ENCODE data around the gene ANKS6.
A peak's percentile ranks its signal among the peaks of the same experiment; 100 is the strongest.

Gene ANKS6

DNA sequence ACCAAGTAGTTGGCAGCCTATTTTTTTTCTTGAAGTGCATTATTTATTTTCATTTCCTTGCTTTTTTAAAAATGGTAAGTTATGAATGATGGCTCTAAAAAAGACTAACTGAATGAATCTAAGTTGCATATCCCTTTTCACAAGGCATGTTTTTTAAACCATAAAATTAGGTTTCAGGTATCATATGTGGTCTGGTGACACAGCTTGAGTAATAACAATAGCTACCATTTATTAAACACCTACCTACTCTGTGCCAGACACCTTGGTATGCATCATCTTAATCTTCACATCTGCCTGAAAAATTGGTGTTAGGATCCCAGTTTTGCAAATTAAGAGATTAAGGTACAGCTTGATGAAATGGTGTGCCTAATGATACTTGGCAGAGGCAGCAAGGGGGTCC is 83.4 kb downstream of the ANKS6 start:
- no peak for DNase-seq (ENCODE audit: low spot score in 2 of 2)
- no peak overlapping the region for H3K4me3 ChIP-seq
- in situ Hi-C loops (cut with MboI; ENCODE audit: low sequenced_read_pairs), result no loop called here
- H3K27me3 ChIP-seq (ENCODE audit: low read depth), result peaks cover 12% of the 10 kb centered on the region
- no peaks in the 10 kb centered on the region for H3K9me3 ChIP-seq
- H3K36me3 ChIP-seq (replicated peaks), result no peaks in the 10 kb centered on the region
- no peaks in the 10 kb centered on the region for H3K4me1 ChIP-seq

DNA sequence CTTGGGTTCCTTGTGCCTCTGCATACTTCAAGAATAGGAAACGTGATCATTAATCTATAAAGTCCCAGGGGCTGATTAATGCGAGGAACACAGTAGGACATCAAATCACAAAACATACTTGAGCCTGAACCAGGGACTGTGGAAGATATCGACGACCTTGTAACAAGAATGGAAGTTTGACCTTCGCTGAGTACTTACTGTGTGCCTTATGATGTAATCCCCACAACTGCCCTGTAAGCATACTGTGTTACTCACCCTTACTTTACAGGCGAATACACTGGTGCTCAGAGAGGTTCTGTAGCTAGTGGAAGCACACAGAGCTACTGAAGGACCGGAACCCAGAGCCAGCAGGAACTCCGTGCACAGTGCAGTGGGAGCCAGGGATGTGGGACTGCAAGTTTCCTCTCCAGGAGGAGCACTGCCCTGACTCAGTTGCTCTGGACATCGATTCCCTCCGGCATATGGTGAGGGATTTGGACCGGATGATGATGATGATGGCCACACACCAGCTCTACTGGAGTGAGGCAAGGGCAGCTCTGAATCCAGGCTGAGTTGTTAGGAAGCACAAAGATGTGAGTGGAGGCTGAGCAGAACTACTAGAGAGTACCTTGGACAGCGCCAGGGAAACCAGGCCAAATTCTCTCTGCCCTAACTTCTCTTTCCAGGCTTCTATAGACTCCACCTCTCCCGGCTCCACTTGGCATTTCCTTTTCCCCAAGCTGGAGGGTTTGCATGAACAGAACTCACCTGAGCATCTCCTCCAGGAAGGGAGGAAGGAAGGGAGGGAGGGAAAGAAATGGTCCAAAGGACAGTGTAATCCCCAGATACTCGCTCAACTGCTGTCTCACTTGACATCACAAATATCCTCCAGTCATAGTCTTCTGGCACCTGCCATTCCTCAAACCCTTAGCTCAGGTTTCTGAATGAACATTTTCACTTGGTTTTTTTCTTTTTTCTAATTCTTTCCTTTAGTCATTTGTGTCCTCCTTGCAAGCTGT is 86.1 kb downstream of the ANKS6 start:
- no peak for DNase-seq (ENCODE audit: low spot score in 2 of 2)
- in situ Hi-C loops (cut with MboI; ENCODE audit: low sequenced_read_pairs), result no loop called here
- Histone ChIP-seq H3K9me3 (no peaks in the 10 kb centered on the region), H3K4me3 (no peak overlapping the region), H3K27me3 (ENCODE audit: low read depth) (peaks cover 28% of the 10 kb centered on the region), H3K4me1 (no peaks in the 10 kb centered on the region), H3K36me3 (replicated peaks) (no peaks in the 10 kb centered on the region)

GRCh38 chr9:98708933-98709911 is 87.1 kb downstream of the ANKS6 start, which contains the start of gene GABBR2:
Gene GABBR2 (minus strand): TSS chr9:98708935. CDS start chr9:98708737, 198 bp downstream.
- DNase-seq (ENCODE audit: low spot score in 2 of 2), result no peak
- H3K4me3 ChIP-seq, result no peak within 1 kb of the TSS
- in situ Hi-C loops (cut with MboI; ENCODE audit: low sequenced_read_pairs), result no loop called here
- no peaks in the 10 kb centered on the region for H3K9me3 ChIP-seq
- H3K27me3 ChIP-seq (ENCODE audit: low read depth), result peaks cover 33% of the 10 kb centered on the region
- H3K36me3 ChIP-seq (replicated peaks), result no peaks in the 10 kb centered on the region
- no peaks in the 10 kb centered on the region for H3K4me1 ChIP-seq

DNA sequence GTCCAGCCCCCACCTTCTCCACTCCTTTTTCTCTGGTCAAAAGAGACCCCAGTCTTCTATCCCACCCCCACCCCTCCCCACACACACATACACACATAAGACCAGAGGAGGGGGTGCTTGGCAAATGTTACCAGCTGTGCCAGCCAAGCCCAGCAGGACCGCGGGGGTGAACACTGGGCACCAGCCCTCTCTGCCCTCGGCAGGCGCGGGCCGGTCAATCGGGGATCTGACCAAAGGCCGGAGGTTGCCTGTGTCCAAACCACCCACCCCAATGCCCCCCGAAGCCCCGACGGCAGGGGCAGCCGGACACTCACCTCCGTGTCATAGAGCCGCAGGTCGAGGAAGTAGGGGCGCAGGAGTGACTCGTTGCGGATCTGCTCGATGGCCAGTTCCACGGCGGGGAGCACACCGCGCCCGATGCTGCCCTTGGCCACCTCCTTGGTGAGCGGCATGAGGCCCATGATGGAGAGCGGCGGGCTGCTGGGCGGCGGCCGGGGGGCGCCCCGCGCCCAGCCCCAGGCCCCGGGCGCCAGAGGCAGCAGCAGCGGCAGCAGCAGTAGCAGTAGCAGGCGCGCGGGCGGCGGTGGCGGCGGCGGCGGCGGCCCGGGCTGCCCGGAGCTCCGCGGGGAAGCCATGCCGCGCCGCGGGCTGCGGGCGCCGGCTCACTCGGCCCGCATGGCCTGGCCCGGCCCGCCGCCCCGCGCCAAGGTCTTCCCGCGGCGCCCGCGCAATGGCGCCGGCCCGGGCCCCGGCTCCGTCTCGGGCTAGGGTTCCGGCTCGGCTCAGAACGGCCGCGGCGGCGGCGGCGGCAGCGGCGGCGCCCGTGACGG is 88.0 kb downstream of the ANKS6 start:
- H3K9me3 ChIP-seq, result no peaks in the 10 kb centered on the region
- in situ Hi-C loops (cut with MboI; ENCODE audit: low sequenced_read_pairs), result no loop called here
- H3K4me3 ChIP-seq, result no peak overlapping the region
- H3K36me3 ChIP-seq (replicated peaks), result no peaks in the 10 kb centered on the region
- H3K4me1 ChIP-seq, result no peaks in the 10 kb centered on the region
- no peak for DNase-seq (ENCODE audit: low spot score in 2 of 2)
- H3K27me3 ChIP-seq (ENCODE audit: low read depth), result peaks cover 33% of the 10 kb centered on the region

DNA sequence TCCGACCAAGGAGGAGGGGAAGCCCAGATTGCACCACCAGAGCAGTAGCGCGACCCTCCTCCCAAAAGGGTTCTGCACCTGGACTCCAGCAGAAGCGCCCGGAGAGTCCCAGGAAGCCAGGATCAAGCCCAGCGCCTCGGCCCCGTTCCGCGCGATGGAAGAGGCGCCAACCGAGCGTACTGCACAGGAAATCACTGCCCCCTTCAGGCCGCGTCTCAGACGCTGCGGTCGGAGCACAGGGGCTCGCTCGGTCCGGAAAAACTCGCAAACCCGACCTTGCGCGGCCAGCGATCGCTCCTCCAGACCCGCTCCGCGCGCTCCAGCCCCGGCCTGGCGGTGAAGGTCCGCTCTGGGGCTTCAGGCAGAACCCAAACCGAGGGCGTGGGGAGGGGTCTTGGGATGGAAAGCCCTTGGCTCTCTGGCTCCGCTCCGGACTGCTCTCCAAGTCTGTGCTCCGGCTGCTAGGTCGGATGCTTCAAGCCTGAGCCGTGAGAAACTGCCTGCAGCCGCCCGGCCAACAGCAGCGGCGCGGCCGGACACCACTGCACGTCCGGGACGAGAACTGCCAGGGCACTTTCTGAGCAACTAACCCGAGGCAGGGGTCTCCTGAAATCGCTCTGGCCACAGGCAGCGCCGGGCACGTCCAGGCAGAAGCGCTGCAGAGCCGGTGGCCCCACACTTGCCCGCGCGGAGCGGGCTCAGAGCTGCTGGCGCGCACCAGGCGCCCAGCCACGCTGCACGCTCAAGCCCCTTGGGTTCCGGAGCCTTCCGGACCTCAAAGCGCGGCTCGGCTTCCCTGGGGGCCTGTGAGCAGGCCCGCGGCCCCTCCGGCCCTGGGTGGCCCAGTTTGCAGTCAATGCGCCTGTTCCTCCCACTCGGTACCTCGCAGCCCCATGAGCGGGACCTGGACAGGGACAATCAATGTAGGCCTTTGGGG is 88.9 kb downstream of the ANKS6 start:
- DNase-seq (ENCODE audit: low spot score in 2 of 2), result peak; percentile 4 to 66
- no peaks in the 10 kb centered on the region for H3K9me3 ChIP-seq
- H3K4me3 ChIP-seq, result no peak overlapping the region
- peaks cover 35% of the 10 kb centered on the region for H3K27me3 ChIP-seq (ENCODE audit: low read depth)
- H3K36me3 ChIP-seq (replicated peaks), result no peaks in the 10 kb centered on the region
- H3K4me1 ChIP-seq, result no peaks in the 10 kb centered on the region
- in situ Hi-C loops (cut with MboI; ENCODE audit: low sequenced_read_pairs), result no loop called here

DNA sequence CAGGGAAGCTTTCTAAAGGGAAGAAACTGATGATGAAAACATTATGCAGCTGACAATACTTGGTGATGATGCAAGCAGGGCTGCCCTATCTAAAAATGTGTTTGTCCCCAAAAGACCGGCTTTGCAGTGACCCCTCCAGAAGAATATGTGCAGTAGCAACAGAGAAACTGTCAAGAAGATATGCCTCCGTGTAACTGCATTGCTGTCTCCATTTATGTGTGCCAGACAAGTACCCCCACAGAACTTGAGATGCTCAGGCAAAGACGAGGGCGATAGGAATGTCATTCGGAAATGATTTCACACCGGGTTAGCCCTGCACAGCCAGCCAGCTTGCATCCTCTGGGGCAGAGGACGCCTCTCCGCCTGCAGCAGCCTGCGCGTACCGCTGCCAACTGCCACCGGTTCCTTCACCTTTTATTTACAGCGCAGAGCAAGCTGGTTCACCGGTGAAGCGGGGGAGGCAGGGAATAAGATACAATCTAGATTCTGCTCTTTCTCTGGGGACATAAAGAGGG is 89.6 kb downstream of the ANKS6 start:
- no peak for DNase-seq (ENCODE audit: low spot score in 2 of 2)
- H3K27me3 ChIP-seq (ENCODE audit: low read depth), result peaks cover 31% of the 10 kb centered on the region
- H3K36me3 ChIP-seq (replicated peaks), result no peaks in the 10 kb centered on the region
- no peak overlapping the region for H3K4me3 ChIP-seq
- H3K9me3 ChIP-seq, result no peaks in the 10 kb centered on the region
- in situ Hi-C loops (cut with MboI; ENCODE audit: low sequenced_read_pairs), result no loop called here
- no peaks in the 10 kb centered on the region for H3K4me1 ChIP-seq

DNA sequence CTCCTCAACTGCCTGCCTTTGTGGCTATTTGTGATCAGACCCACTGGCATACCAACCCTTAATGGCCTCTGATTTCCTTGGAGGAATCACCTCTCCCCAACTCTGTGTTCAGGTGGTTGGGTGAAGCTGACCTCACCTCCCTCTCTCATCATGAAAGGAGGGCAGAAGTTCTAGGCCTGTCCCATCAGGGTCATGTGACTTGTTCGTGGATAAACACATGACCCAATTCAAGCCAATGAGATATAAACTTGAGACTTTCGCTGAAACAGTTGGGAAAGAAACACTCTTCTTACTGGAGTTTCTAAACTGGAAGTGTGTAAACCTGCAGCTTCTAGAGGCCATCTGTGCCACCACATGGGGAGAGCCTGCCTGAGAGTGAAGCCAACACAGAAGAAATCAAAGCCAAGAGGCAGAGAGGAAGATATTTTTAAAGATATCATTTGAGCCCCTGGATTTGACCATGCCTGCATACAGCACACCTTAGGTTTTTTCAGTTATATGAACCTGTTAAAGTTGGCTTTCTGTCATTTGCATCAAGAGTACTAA is 93.4 kb downstream of the ANKS6 start:
- in situ Hi-C loops (cut with MboI; ENCODE audit: low sequenced_read_pairs), result no loop called here
- Histone ChIP-seq H3K4me1 (no peaks in the 10 kb centered on the region), H3K4me3 (no peak overlapping the region), H3K27me3 (ENCODE audit: low read depth) (peaks cover 27% of the 10 kb centered on the region), H3K9me3 (no peaks in the 10 kb centered on the region), H3K36me3 (replicated peaks) (no peaks in the 10 kb centered on the region)
- no peak for DNase-seq (ENCODE audit: low spot score in 2 of 2)

GRCh38 chr9:98702340-98702739 is 94.0 kb downstream of the ANKS6 start:
- Histone ChIP-seq H3K4me1 (no peaks in the 10 kb centered on the region), H3K27me3 (ENCODE audit: low read depth) (peaks cover 22% of the 10 kb centered on the region), H3K9me3 (no peaks in the 10 kb centered on the region), H3K4me3 (no peak overlapping the region), H3K36me3 (replicated peaks) (no peaks in the 10 kb centered on the region)
- DNase-seq (ENCODE audit: low spot score in 2 of 2), result no peak
- in situ Hi-C loops (cut with MboI; ENCODE audit: low sequenced_read_pairs), result no loop called here

GRCh38 chr9:98701576-98701975 is 94.8 kb downstream of the ANKS6 start:
- Histone ChIP-seq H3K4me1 (no peaks in the 10 kb centered on the region), H3K4me3 (no peak overlapping the region), H3K36me3 (replicated peaks) (no peaks in the 10 kb centered on the region), H3K27me3 (ENCODE audit: low read depth) (peaks cover 14% of the 10 kb centered on the region), H3K9me3 (no peaks in the 10 kb centered on the region)
- no peak for DNase-seq (ENCODE audit: low spot score in 2 of 2)
- in situ Hi-C loops (cut with MboI; ENCODE audit: low sequenced_read_pairs), result no loop called here

- in situ Hi-C loops (cut with MboI; ENCODE audit: low sequenced_read_pairs), result no loop called here
- H3K9me3 ChIP-seq, result no peaks in the 10 kb centered on the region
- H3K4me1 ChIP-seq, result no peaks in the 10 kb centered on the region
- no peak for DNase-seq (ENCODE audit: low spot score in 2 of 2)
- peaks cover 8% of the 10 kb centered on the region for H3K27me3 ChIP-seq (ENCODE audit: low read depth)
- no peak overlapping the region for H3K4me3 ChIP-seq
- H3K36me3 ChIP-seq (replicated peaks), result no peaks in the 10 kb centered on the region
Measured at GRCh38 chr9:98700801-98701200, 95.6 kb downstream of the ANKS6 start.

DNA sequence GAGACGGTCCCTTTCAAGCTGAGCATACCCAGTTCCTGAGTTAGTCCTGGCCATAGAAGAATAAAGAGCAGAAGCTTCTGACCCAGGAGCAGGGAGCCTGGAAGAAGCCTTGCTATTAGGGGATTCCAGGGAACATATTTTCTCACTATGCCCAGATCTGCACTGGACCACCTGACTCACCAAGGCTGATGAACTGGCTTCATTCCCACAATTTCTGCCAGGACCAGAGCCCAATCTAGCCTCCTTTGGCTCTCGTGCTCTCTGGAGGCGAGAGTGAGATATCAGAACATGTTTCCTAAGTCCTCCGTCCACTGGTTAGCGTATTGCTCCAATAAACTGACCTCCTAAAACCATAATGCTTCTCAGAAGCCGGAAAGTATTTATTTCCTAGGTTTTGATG is 97.5 kb downstream of the ANKS6 start:
- Histone ChIP-seq H3K27me3 (ENCODE audit: low read depth) (0 out of 2 replicates have a peak, but pooled peaks cover 2% of the 10 kb centered on the region), H3K4me3 (no peak overlapping the region), H3K9me3 (no peaks in the 10 kb centered on the region), H3K4me1 (no peaks in the 10 kb centered on the region), H3K36me3 (replicated peaks) (no peaks in the 10 kb centered on the region)
- DNase-seq (ENCODE audit: low spot score in 2 of 2), result no peak
- in situ Hi-C loops (cut with MboI; ENCODE audit: low sequenced_read_pairs), result no loop called here

GRCh38 chr9:98694943-98695342 is 101.4 kb downstream of the ANKS6 start:
- in situ Hi-C loops (cut with MboI; ENCODE audit: low sequenced_read_pairs), result no loop called here
- Histone ChIP-seq H3K36me3 (replicated peaks) (no peaks in the 10 kb centered on the region), H3K27me3 (ENCODE audit: low read depth) (no peaks in the 10 kb centered on the region), H3K4me1 (no peaks in the 10 kb centered on the region), H3K9me3 (no peaks in the 10 kb centered on the region), H3K4me3 (no peak overlapping the region)
- no peak for DNase-seq (ENCODE audit: low spot score in 2 of 2)
